ENCODE measurements around the gene OR8H3. TPM values are rescaled to one million over a fixed set of nuclear protein-coding genes. Genes with fewer than 3 reads are reported as not detected.

Gene OR8H3
- polyA plus RNA-seq, 4 donors = not detected

DNA sequence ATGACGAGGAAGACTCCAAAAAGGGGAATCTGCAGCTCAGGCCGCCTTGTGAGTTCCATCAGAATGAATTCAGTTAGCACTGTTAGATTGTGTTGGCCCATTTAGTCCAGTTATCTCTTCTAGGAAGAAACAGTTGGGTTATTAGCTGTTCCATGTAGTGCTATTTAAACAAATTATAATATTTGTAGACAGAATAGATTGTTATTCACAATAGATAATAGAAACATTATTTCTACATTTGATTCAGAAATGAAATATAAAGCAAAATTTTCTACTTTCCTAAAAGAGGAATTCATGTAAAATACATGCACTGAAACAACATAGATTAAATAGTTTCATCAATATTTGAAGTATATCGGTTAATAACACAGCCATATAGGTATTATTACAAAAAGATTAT, 38.0 kb downstream of the OR8H3 start, which contains the start of gene OR8K5:
Gene OR8K5, minus strand, starts transcription at position 101 of the 400 bp plus-strand sequence. Its CDS starts 0 bp downstream, at position 101.
- Histone ChIP-seq H3K4me3 (ENCODE audit: low read depth in 1 of 3, low read length in 3 of 3) (no peak within 1 kb of the TSS), H3K27me3 (ENCODE audit: control insufficient read depth in 3 of 3, insufficient read depth in 3 of 3, low read length in 3 of 3) (no peaks in the 10 kb centered on the region), H3K4me1 (ENCODE audit: control insufficient read depth in 3 of 3, insufficient read depth in 2 of 3, low read depth in 1 of 3, low read length in 2 of 3) (no peaks in the 10 kb centered on the region), H3K36me3 (ENCODE audit: control insufficient read depth in 3 of 3, insufficient read depth in 2 of 3, low read depth in 1 of 3, low read length in 3 of 3) (no peaks in the 10 kb centered on the region), H3K27ac (ENCODE audit: low read depth in 1 of 3, low read length in 2 of 3) (no peak within 1 kb of the TSS), H3K9me3 (ENCODE audit: control insufficient read depth in 2 of 2, insufficient read depth in 1 of 2, low read depth in 1 of 2, low read length in 1 of 2) (peaks cover 0 to 3% of the 10 kb centered on the region in 2 donors)
- WGBS, 3 donors = 77 to 82% (median 80%) methylated on average over 3 of the region's 3 CpGs
- DNase-seq (no peak), FAIRE-seq (no peak)

- no peak overlapping the region for H3K27ac ChIP-seq (ENCODE audit: low read depth in 1 of 3, low read length in 2 of 3)
Measured at GRCh38 chr11:56163804-56164203, 41.6 kb downstream of the OR8H3 start.

DNA sequence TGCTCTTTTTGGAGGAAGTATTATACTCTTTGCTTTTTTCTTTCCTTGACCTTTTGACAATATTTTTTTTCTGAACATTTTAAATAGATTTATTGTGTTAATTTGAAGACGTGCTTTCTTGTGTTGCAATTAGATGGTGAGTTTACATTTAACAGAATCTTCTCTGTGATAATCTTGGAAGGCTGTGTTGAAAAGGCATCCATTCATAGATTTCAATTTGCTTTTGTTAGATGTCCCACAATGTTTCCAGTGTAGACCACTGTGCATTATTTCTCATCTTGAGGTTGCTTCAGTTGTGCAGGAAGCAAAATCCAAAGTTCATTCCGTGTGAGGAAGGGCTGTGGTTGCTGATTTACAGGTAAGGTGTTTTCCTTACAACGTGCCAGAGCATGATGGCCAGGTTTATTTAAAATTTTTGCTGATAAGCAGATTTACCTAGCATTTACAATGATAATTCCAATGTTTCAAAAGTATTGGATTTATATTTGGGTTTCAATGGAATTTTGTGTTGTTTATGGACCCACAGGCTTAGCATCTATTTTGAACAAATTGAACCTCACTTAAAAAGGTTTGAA, 50.2 kb downstream of the OR8H3 start:
- DNase-seq (peak in 1 of 2 donors; percentile 80), FAIRE-seq (no peak)
- H3K4me3 ChIP-seq (ENCODE audit: low read depth in 1 of 3, low read length in 3 of 3) = no peak overlapping the region
- peaks cover 0 to 3% (median 0%) of the 10 kb centered on the region in 3 donors for H3K4me1 ChIP-seq (ENCODE audit: control insufficient read depth in 3 of 3, insufficient read depth in 2 of 3, low read depth in 1 of 3, low read length in 2 of 3)
- no peak overlapping the region for H3K27ac ChIP-seq (ENCODE audit: low read depth in 1 of 3, low read length in 2 of 3)
- H3K27me3 ChIP-seq (ENCODE audit: control insufficient read depth in 3 of 3, insufficient read depth in 3 of 3, low read length in 3 of 3) = no peaks in the 10 kb centered on the region
- no peaks in the 10 kb centered on the region for H3K9me3 ChIP-seq (ENCODE audit: control insufficient read depth in 2 of 2, insufficient read depth in 1 of 2, low read depth in 1 of 2, low read length in 1 of 2)
- 11 to 45% (median 18%) methylated on average over 3 of the region's 3 CpGs for WGBS, 3 donors
- no peaks in the 10 kb centered on the region for H3K36me3 ChIP-seq (ENCODE audit: control insufficient read depth in 3 of 3, insufficient read depth in 2 of 3, low read depth in 1 of 3, low read length in 3 of 3)

More at GRCh38 chr11:56163804-56164203, 41.6 kb downstream of the OR8H3 start:
- no peaks in the 10 kb centered on the region for H3K36me3 ChIP-seq (ENCODE audit: control insufficient read depth in 3 of 3, insufficient read depth in 2 of 3, low read depth in 1 of 3, low read length in 3 of 3)
- WGBS, 3 donors = 42 to 66% (median 53%) methylated on average over 3 of the region's 3 CpGs
- no peaks in the 10 kb centered on the region for H3K27me3 ChIP-seq (ENCODE audit: control insufficient read depth in 3 of 3, insufficient read depth in 3 of 3, low read length in 3 of 3)
- no peaks in the 10 kb centered on the region for H3K9me3 ChIP-seq (ENCODE audit: control insufficient read depth in 2 of 2, insufficient read depth in 1 of 2, low read depth in 1 of 2, low read length in 1 of 2)
- DNase-seq (no peak), FAIRE-seq (no peak)
- H3K4me3 ChIP-seq (ENCODE audit: low read depth in 1 of 3, low read length in 3 of 3) = no peak overlapping the region
- H3K4me1 ChIP-seq (ENCODE audit: control insufficient read depth in 3 of 3, insufficient read depth in 2 of 3, low read depth in 1 of 3, low read length in 2 of 3) = no peaks in the 10 kb centered on the region

Other genes starting within 250 kb of the OR8H3 start
- not detected for gene TRIM51, start 239.1 kb upstream of the OR8H3 start, polyA plus RNA-seq
- gene OR5W2, start 207.8 kb upstream of the OR8H3 start, polyA plus RNA-seq = not detected
- not detected for gene OR5I1, start 186.0 kb upstream of the OR8H3 start, polyA plus RNA-seq
- gene OR10AG1, start 152.4 kb upstream of the OR8H3 start, polyA plus RNA-seq = not detected
- gene OR5F1, start 127.7 kb upstream of the OR8H3 start, polyA plus RNA-seq = not detected
- not detected for gene OR5AS1, start 94.7 kb upstream of the OR8H3 start, polyA plus RNA-seq
- gene OR8I2, start 29.1 kb upstream of the OR8H3 start, polyA plus RNA-seq = not detected
- not detected for gene OR8H2, start 18.7 kb upstream of the OR8H3 start, polyA plus RNA-seq
- not detected for gene OR8J3, start 17.8 kb downstream of the OR8H3 start, polyA plus RNA-seq
- gene OR8K5, start 37.9 kb downstream of the OR8H3 start, polyA plus RNA-seq = not detected
- not detected for gene OR5J2, start 54.2 kb downstream of the OR8H3 start, polyA plus RNA-seq
- gene OR5T2, start 111.9 kb downstream of the OR8H3 start, polyA plus RNA-seq = not detected
- gene OR5T3, start 129.9 kb downstream of the OR8H3 start, polyA plus RNA-seq = not detected
- gene OR5T1, start 151.8 kb downstream of the OR8H3 start, polyA plus RNA-seq = not detected
- not detected for gene OR8H1, start 169.9 kb downstream of the OR8H3 start, polyA plus RNA-seq
- gene OR8K3, start 192.8 kb downstream of the OR8H3 start, polyA plus RNA-seq = not detected
- gene OR8K1, start 223.7 kb downstream of the OR8H3 start, polyA plus RNA-seq = not detected
- gene OR8J1, start 231.9 kb downstream of the OR8H3 start, polyA plus RNA-seq = not detected

All from small intestine (tissue), 7 donors.